Ishikawa (cell line): ENCODE measurements around the gene RHOC.

Experiments used
- CEBPB ChIP-seq: IDR thresholded peaks from 2 replicates; pipeline ENCODE4 v1.6.1; 2012
- CREB1 ChIP-seq: IDR thresholded peaks from 2 replicates; pipeline ENCODE4 v1.6.1; 2012; ENCODE audit warnings: low read depth
- EGR1 ChIP-seq: IDR thresholded peaks from 2 replicates; pipeline ENCODE4 v1.6.1; 2012
- EP300 ChIP-seq: IDR thresholded peaks from 2 replicates; pipeline ENCODE4 v1.6.1; 2012; ENCODE audit warnings: borderline replicate concordance
- FOXM1 ChIP-seq: IDR thresholded peaks from 2 replicates; pipeline ENCODE4 v1.6.1; 2012; ENCODE audit warnings: low read depth, borderline replicate concordance
- NFIC ChIP-seq: IDR thresholded peaks from 2 replicates; pipeline ENCODE4 v1.6.1; 2012
- RAD21 ChIP-seq: IDR thresholded peaks from 2 replicates; pipeline ENCODE4 v1.6.1; 2012; ENCODE audit warnings: low read depth
- TAF1 ChIP-seq: IDR thresholded peaks from 2 replicates; pipeline ENCODE4 v1.6.1; 2012; ENCODE audit warnings: low read depth, mild to moderate bottlenecking
- TCF12 ChIP-seq: IDR thresholded peaks from 2 replicates; pipeline ENCODE4 v1.6.1; 2012; ENCODE audit warnings: low read depth
- TEAD4 ChIP-seq: IDR thresholded peaks from 2 replicates; pipeline ENCODE4 v1.6.1; 2012
- YY1 ChIP-seq: IDR thresholded peaks from 2 replicates; pipeline ENCODE4 v1.6.1; 2012; ENCODE audit warnings: low read depth
- ZBTB7A ChIP-seq: IDR thresholded peaks from 2 replicates; pipeline ENCODE4 v1.6.1; 2012; ENCODE audit warnings: low read depth
- TF ChIP-seq, protein P1 (sequence below): IDR thresholded peaks from 2 replicates; pipeline ENCODE4 v1.6.1; 2012
- TF ChIP-seq, protein P2 (sequence below): IDR thresholded peaks from 2 replicates; pipeline ENCODE4 v1.6.1; 2012
- TF ChIP-seq, protein P3 (sequence below): IDR thresholded peaks from 2 replicates; pipeline ENCODE4 v1.6.1; 2012; ENCODE audit warnings: low read depth, mild to moderate bottlenecking

The RHOC gene

GRCh38 chr1:112743174-112744008 lies 36.5 kb upstream of the RHOC start:
- TF ChIP-seq TAF1 (no peak), EGR1 (no peak), ZBTB7A (no peak), RAD21 (no peak)
- TF ChIP-seq, protein P1, sequence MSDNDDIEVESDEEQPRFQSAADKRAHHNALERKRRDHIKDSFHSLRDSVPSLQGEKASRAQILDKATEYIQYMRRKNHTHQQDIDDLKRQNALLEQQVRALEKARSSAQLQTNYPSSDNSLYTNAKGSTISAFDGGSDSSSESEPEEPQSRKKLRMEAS, result no peak

DNA sequence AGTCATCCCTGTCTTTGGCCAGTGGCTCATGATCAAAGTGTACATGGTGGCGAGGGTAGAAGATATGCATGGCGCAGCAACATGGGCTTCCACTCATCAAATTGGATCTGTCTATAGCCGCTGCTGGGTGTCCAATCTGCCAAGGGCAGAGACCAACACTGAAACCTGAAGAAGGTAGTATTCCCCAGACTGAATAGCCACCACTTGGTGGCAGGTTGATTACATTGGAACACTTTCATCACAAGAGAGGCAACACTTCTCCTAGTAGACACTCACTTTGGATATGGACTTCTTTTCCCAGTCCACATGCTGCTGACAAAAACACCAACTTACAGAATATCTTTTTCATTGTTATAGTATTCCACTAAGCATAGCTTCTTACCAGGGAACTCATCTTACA lies 30.6 kb upstream of the RHOC start:
- TF ChIP-seq FOXM1 (no peak), RAD21 (peak; percentile 41)
- TF ChIP-seq, protein P1, result no peak

- TF ChIP-seq TCF12, result no peak
- TF ChIP-seq FOXM1, result no peak
- no peak for TF ChIP-seq ZBTB7A
- TF ChIP-seq RAD21, result no peak
- no peak for TF ChIP-seq CREB1
- no peak for TF ChIP-seq CEBPB
- TF ChIP-seq, protein P2, sequence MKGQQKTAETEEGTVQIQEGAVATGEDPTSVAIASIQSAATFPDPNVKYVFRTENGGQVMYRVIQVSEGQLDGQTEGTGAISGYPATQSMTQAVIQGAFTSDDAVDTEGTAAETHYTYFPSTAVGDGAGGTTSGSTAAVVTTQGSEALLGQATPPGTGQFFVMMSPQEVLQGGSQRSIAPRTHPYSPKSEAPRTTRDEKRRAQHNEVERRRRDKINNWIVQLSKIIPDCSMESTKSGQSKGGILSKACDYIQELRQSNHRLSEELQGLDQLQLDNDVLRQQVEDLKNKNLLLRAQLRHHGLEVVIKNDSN, result no peak
- TF ChIP-seq, protein P3, sequence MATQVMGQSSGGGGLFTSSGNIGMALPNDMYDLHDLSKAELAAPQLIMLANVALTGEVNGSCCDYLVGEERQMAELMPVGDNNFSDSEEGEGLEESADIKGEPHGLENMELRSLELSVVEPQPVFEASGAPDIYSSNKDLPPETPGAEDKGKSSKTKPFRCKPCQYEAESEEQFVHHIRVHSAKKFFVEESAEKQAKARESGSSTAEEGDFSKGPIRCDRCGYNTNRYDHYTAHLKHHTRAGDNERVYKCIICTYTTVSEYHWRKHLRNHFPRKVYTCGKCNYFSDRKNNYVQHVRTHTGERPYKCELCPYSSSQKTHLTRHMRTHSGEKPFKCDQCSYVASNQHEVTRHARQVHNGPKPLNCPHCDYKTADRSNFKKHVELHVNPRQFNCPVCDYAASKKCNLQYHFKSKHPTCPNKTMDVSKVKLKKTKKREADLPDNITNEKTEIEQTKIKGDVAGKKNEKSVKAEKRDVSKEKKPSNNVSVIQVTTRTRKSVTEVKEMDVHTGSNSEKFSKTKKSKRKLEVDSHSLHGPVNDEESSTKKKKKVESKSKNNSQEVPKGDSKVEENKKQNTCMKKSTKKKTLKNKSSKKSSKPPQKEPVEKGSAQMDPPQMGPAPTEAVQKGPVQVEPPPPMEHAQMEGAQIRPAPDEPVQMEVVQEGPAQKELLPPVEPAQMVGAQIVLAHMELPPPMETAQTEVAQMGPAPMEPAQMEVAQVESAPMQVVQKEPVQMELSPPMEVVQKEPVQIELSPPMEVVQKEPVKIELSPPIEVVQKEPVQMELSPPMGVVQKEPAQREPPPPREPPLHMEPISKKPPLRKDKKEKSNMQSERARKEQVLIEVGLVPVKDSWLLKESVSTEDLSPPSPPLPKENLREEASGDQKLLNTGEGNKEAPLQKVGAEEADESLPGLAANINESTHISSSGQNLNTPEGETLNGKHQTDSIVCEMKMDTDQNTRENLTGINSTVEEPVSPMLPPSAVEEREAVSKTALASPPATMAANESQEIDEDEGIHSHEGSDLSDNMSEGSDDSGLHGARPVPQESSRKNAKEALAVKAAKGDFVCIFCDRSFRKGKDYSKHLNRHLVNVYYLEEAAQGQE, result no peak
These were observed 28.8 kb upstream of the RHOC start for GRCh38 chr1:112735752-112736151.

DNA sequence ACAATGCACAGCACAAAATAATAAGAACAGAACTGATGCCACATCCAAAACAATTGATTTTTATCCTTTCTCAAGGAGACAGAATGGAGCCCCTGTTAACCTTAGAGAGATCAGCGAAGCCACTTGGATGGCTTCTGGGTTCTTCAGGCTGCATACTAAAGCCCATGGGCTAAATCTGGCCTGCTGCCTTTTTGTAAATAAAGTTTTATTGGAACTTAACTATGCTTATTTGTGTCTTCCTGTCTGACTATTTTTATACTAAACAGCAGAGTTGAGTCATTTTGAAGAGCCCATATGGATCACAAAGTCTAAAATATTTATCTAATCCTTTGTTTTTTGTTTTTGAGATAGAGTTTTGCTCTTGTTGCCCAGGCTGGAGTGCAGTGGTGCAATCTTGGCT lies 24.5 kb upstream of the RHOC start:
- TF ChIP-seq TAF1, result no peak
- TF ChIP-seq EP300, result no peak
- TF ChIP-seq, protein P1, result no peak
- no peak for TF ChIP-seq YY1

DNA sequence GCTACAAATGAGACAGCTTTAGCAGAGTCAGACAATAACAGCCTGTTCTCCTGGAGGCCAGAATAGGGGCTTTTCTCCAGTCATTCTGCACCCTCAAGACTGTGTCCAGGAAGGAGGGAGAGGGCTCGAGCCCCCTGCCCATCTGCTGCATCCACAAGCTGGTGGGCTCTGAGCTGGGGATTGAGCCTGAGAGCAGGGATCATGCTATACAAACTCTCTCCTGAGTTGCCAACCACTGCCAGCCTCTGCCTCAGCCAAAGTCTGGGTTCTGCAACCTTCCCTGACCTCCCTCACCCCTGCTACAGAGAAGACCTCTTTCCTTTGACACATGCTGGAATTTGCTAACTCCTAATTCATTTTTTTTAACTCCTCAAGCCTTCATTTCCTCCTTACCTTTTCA lies 23.0 kb upstream of the RHOC start:
- TF ChIP-seq, protein P3, result no peak
- TF ChIP-seq TCF12 (no peak), CEBPB (no peak), RAD21 (no peak), TEAD4 (no peak), YY1 (no peak), TAF1 (no peak), FOXM1 (no peak), NFIC (no peak)
- TF ChIP-seq, protein P1, result no peak
- TF ChIP-seq, protein P2, result no peak

- TF ChIP-seq, protein P1, result peak; percentile 35; the same call in 1 of the 2 replicates
These were observed 21.5 kb upstream of the RHOC start for GRCh38 chr1:112728306-112728971.
